Stimulated activated CD4-positive, alpha-beta T cell treated with anti-CD3 and anti-CD28 coated beads, Interleukin-4, amount 100 ng/mL, for 1 hour (primary cell): ENCODE data around the gene PCDHGA4.
"Not testable (repeated sequence)": the region's sequence is repeated elsewhere in the genome, so short reads cannot be mapped to it uniquely, and the experiment has no call there.

Experiments used
- DNase-seq: peaks from one replicate; pipeline ENCODE4 v3.0.0-alpha.2; 2020

The PCDHGA4 gene

DNA sequence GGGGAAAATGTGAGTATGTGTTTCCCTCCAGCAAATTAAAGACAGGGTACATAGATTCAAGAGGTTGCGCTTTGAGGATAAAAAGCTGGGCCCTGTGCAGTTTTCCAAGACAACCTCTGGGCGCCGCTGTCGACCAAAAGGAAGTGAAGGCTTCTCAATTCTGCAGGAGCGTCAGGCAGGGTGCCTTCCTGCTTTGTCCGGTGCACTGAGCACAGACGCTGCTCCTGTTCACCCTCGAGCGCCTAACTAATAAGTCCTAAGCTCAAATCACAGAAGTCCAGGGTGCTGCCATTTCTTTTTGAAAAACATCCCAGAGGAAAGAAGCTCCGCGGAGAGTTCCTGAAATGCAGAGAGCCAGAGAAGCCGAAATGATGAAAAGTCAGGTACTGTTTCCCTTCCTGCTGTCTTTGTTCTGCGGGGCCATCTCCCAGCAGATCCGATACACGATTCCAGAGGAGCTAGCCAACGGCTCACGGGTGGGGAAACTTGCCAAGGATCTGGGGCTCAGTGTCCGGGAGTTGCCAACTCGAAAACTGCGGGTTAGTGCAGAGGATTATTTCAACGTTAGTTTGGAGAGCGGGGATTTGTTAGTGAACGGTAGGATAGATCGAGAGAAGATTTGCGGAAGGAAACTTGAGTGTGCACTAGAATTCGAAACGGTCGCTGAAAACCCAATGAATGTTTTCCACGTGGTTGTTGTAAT is 4.8 kb upstream of the PCDHGA4 start, which contains the start of gene PCDHGB1:
Gene PCDHGB1 (plus strand): TSS at position 183 of the 703 bp plus-strand sequence. CDS start 162 bp downstream, at position 345.
- DNase-seq = peak; percentile 26

DNA sequence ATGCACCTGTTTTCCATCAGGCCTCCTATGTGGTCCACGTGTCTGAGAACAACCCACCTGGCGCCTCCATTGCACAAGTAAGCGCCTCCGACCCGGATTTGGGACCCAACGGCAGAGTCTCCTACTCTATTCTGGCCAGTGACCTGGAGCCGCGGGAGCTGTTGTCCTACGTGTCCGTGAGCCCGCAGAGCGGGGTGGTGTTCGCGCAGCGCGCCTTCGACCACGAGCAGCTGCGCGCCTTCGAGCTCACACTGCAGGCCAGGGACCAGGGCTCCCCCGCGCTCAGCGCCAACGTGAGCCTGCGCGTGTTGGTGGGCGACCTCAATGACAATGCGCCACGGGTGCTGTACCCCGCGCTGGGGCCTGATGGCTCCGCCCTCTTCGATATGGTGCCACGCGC is 3.2 kb upstream of the PCDHGA4 start:
- DNase-seq = no peak

DNA sequence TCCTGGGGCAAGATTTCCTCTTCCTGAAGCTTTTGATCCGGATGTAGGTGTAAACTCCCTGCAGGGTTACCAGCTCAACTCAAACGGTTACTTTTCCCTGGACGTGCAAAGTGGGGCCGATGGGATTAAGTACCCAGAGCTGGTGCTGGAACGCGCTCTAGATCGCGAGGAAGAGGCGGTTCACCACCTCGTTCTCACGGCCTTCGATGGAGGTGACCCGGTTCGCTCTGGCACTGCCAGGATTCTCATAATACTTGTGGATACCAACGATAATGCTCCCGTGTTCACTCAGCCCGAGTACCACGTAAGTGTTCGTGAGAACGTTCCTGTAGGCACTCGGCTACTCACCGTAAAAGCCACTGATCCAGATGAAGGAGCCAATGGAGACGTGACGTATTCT is 820 bp downstream of the PCDHGA4 start:
- no peak for DNase-seq

DNA sequence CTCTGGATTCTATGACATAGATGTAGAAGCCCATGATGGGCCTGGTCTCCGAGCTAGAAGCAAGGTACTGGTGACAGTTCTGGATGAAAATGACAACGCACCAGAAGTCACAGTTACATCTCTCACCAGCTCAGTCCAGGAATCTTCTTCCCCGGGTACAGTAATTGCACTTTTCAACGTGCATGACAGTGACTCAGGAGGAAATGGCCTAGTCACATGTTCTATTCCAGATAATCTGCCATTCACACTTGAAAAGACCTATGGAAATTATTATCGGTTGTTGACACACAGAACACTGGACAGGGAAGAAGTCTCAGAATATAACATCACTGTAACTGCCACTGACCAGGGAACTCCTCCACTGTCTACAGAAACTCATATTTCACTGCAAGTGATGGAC is 1.3 kb downstream of the PCDHGA4 start:
- DNase-seq = no peak

DNA sequence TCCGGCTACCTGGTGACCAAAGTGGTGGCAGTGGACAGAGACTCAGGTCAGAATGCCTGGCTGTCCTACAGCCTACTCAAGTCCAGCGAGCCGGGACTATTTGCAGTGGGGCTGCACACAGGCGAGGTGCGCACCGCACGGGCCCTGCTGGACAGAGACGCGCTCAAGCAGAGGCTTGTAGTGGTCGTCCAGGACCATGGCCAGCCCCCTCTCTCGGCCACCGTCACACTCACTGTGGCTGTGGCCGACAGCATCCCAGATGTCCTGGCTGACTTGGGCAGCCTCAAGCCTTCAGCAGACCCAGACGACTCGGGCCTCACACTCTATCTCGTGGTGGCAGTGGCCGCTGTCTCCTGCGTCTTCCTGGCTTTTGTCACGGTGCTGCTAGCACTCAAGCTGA is 2.1 kb downstream of the PCDHGA4 start:
- no peak for DNase-seq

DNA sequence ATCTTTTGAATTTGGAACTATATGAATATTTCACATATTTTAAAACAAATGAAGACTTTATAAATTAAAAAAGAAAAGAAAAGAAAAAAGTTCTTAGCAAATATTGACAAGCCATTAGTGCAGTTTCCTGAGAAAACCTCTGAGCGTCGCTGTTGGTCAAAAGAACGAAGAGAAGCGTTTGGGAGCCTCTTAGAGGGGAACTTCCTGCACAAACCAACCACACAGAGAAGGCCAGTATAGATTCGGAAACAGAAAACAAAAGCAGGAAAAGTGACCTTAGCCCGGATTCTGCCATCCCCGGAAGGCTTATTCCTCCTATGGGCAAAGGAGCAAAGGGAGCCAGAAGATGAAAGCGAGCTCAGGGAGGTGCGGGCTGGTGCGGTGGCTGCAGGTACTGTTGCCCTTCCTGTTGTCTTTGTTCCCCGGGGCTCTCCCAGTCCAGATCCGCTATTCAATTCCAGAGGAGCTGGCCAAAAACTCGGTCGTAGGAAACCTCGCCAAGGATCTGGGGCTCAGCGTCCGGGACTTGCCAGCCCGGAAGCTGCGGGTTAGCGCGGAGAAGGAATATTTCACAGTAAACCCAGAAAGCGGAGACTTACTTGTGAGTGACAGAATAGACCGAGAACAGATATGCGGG is 5.1 kb downstream of the PCDHGA4 start, which contains the start of gene PCDHGB2:
Gene PCDHGB2 (plus strand): TSS at position 205 of the 637 bp plus-strand sequence. CDS start 142 bp downstream, at position 347.
- no peak for DNase-seq

DNA sequence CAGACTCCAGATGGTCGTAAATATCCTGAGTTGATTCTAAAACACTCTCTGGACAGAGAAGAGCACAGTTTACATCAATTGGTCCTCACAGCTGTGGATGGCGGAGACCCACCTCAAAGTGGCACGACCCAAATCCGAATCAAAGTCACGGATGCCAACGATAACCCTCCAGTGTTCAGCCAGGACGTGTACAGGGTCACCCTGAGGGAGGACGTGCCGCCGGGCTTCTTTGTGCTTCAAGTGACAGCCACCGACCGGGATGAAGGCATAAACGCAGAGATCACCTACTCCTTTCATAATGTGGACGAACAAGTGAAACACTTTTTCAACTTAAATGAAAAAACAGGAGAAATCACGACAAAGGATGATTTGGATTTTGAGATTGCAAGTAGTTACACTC is 5.9 kb downstream of the PCDHGA4 start:
- no peak for DNase-seq

DNA sequence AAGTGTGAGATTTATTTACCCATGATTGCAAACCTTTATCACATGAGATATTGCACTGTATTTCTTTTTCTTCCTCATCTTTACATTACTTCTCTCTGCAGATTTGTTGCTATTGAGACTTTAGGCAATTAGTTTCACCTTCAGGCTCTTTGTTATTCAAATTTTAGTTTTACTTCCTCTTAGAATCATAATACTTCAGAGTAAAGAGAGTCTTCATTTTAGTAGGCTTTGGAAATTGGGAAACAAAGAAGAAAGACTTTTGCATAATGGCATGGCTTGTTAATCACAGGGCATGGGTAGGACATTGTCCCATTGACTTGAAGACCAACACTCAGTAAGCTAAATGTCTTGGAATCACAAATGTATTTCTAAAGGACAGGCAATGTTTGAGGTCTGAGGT is 7.9 kb downstream of the PCDHGA4 start:
- no peak for DNase-seq

DNA sequence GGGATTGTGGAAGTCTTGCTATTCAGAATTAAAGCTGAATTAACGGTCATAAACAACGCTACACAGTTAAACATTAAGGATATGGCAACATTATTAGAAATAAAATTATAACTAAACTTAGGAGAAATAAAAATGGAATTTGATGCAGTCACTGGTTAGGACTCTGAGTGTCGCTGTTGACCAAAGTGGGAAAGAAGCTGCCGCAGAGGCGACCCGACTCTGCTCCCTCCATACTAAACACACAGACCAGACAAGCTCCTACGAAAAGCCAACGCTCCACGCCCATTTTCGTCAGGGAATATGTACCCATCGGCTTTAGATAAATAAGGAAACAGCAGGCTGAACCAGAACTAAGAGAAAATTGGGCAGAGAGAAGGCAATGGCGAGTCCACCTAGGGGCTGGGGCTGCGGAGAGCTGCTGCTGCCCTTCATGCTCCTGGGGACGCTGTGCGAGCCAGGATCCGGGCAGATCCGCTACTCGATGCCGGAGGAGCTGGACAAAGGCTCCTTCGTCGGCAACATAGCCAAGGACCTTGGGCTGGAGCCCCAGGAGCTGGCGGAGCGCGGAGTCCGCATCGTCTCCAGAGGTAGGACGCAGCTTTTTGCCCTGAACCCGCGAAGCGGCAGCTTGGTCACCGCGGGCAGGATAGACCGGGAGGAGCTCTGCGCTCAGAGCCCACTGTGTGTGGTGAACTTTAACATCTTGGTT is 9.3 kb downstream of the PCDHGA4 start, which contains the start of gene PCDHGA5:
Gene PCDHGA5 (plus strand): TSS at position 211 of the 709 bp plus-strand sequence. CDS start 169 bp downstream, at position 380.
- DNase-seq = no peak

DNA sequence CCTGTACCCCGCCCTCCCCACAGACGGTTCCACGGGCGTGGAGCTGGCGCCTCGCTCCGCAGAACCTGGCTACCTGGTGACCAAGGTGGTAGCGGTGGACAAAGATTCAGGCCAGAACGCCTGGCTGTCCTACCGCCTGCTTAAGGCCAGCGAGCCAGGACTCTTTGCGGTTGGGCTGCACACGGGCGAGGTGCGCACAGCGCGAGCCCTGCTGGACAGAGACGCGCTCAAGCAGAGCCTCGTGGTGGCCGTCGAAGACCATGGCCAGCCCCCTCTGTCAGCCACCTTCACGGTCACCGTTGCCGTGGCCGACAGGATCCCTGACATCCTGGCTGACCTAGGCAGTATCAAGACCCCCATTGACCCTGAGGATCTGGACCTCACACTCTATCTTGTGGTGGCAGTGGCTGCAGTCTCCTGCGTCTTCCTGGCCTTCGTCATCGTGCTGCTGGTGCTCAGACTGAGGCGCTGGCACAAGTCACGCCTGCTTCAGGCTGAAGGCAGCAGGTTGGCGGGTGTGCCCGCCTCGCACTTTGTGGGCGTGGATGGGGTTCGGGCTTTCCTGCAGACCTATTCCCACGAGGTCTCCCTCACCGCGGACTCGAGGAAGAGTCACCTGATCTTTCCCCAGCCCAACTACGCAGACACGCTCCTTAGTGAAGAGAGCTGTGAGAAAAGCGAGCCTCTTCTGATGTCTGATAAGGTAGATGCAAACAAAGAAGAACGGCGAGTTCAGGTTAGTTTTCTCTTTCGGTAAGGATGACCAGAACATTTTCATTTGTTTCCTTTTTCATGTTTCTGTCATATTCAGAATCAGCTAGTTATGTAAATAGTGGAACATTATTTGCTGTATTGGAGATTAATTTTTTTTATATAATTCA is 11.4 kb downstream of the PCDHGA4 start:
- DNase-seq = no peak

DNA sequence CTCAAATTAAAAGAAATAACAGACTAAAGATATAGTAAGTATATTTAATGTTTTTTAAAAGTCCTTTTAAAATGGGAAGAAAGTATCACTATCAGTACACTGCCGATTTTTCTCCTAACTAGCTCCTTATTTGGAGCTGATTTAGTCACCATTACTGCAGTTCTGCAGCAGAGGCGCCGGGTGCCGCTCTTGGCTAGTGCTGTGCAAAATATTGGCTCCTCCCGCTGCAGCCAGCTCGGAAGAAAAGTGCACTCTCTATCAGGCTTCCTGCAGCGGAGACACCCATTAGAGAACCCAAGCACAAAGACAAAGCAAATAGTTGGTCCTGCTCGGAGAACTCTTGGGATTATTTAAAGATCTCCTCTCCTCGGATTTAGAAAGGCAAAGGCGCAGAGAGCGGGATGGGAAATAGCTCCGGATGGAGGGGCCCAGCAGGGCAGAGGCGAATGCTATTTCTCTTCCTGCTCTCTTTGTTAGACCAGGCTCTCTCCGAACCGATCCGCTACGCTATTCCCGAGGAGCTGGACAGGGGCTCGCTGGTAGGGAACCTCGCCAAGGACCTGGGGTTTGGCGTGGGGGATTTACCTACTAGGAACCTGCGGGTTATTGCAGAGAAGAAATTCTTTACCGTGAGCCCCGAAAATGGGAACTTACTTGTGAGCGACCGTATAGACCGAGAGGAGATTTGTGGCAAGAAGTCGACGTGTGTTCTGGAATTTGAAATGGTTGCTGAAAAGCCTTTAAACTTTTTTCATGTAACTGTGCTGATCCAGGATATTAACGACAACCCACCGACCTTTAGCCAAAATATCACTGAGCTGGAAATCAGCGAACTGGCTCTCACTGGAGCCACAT is 15.4 kb downstream of the PCDHGA4 start, which contains the start of gene PCDHGB3:
Gene PCDHGB3 (plus strand): TSS at position 249 of the 855 bp plus-strand sequence. CDS start 153 bp downstream, at position 402.
- peak; percentile 36 for DNase-seq

DNA sequence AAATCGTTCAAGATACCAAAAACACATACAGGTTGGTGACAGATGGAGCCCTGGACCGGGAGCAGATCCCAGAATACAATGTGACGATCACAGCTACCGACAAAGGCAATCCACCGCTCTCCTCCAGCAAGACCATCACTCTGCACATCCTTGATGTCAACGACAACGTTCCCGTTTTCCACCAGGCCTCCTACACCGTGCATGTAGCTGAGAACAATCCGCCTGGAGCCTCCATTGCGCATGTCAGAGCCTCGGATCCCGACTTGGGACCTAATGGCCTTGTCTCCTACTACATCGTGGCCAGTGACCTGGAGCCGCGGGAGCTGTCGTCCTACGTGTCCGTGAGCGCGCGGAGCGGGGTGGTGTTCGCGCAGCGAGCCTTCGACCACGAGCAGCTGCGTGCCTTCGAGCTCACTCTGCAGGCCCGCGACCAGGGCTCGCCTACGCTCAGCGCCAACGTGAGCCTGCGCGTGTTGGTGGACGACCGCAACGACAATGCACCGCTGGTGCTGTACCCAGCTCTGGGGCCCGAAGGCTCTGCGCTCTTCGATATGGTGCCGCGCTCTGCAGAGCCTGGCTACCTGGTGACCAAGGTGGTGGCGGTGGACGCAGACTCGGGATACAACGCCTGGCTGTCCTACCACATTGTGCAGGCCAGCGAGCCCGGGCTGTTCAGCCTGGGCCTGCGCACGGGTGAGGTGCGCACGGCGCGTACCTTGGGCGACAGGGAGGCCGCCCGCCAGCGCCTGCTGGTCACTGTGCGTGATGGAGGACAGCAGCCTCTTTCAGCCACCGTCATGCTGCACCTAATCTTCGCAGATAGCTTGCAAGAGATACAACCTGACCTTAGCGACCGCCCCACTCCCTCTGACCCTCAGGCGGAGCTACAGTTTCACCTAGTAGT is 17.0 kb downstream of the PCDHGA4 start:
- no peak for DNase-seq

DNA sequence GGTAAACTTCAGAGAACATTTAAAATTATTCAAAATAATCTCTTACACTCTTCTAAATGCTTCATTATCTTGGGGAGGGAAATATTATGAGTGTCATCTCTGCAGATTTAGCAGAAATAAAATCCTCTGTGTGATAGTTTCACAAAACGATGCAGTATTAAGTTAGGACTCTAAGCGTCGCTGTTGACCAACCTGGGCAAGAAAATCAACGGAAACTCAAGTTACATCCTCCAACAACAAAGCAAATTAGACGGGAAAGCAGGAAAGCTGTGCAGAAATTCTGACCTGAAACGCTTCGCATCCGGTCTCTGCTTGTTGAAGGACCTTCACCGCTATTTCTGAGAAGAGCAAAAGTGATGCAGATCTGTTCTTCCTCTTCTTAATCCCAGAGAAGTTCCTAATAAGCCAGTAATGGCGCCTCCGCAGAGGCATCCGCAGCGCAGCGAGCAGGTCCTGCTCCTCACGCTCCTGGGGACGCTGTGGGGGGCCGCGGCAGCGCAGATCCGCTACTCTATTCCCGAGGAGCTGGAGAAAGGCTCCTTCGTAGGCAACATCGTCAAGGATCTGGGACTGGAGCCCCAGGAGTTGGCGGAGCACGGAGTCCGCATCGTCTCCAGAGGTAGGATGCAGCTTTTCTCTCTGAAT is 19.0 kb downstream of the PCDHGA4 start, which contains the start of gene PCDHGA6:
Gene PCDHGA6 (plus strand): TSS at position 219 of the 645 bp plus-strand sequence. CDS start 193 bp downstream, at position 412.
- no peak for DNase-seq

DNA sequence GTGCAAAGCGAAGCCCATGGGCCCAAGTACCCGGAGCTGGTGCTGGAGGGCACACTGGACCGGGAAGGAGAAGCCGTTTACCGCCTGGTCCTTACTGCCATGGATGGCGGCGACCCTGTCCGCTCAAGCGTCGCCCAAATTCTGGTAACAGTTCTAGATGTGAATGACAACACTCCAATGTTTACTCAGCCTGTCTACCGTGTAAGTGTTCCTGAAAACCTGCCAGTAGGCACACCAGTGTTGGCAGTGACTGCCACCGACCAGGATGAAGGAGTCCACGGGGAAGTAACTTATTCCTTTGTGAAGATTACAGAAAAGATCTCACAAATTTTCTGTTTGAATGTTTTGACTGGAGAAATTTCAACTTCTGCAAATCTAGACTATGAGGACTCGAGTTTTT is 19.8 kb downstream of the PCDHGA4 start:
- DNase-seq = no peak

DNA sequence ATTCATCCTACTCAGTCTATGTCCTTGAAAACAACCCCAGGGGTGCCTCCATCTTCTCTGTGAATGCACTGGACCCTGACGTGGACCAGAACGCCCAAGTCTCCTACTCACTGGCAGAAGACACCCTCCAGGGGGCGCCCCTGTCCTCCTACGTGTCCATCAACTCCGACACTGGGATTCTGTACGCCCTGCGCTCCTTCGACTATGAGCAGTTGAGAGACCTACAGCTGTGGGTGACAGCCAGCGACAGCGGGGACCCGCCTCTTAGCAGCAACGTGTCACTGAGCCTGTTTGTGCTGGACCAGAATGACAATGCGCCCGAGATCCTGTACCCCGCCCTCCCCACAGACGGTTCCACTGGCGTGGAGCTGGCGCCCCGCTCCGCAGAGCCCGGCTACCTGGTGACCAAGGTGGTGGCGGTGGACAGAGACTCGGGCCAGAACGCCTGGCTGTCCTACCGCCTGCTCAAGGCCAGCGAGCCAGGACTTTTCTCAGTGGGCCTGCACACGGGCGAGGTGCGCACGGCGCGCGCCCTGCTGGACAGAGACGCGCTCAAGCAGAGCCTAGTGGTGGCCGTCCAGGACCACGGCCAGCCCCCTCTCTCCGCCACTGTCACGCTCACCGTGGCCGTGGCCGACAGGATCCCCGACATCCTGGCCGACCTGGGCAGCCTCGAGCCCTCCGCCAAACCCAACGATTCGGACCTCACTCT is 20.8 kb downstream of the PCDHGA4 start:
- not testable (repeated sequence) for DNase-seq

DNA sequence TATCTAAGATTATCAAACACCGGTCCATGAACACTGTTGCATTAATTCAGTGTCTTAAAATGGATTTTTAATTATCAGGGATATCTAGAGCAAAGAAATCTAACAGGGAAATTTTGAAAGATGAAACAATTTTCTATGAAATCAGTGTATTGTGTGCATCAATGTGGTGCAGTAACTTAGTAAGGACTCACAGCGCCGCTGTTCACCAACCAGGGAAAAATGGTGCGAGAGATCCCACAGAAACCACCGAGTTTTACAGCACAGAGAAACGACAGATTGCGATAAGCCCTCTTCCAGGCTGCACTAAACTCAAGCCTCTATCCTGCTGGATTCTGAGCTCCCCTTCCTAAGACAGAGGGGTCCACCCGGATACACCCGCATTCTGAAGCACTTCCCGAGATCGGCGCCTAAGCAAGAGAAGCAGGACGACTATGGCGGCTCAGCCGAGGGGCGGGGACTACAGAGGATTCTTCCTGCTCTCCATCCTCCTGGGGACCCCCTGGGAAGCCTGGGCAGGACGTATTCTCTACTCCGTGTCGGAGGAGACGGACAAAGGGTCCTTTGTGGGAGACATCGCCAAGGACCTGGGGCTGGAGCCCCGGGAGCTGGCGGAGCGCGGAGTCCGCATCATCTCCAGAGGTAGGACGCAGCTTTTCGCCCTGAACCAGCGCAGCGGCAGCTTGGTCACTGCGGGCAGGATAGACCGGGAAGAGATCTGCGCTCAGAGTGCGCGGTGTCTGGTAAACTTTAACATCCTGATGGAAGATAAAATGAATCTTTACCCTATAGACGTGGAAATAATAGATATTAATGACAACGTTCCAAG is 27.9 kb downstream of the PCDHGA4 start, which contains the start of gene PCDHGA7:
Gene PCDHGA7 (plus strand): TSS at position 274 of the 826 bp plus-strand sequence. CDS start 158 bp downstream, at position 432.
- DNase-seq = no peak

DNA sequence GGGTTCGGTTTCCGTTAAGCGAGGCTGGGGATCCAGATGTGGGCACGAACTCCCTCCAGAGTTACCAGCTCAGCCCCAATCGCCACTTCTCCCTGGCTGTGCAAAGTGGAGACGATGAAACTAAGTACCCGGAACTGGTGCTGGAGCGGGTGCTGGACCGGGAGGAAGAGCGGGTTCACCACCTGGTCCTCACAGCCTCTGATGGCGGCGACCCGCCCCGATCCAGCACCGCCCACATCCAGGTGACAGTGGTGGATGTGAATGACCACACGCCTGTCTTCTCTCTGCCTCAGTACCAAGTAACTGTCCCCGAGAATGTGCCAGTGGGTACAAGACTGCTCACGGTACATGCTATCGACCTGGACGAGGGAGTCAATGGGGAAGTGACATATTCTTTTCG is 28.5 kb downstream of the PCDHGA4 start:
- DNase-seq = no peak
